Cardiac septum (tissue), 1 donor: ENCODE results near the gene COG5. TPM values are rescaled to one million over a fixed set of nuclear protein-coding genes. Genes with fewer than 3 reads are reported as not detected.

ENCODE experiments used
- DNase-seq: peaks from one replicate; pipeline ENCODE4 v3.0.0-alpha.2; 2020; ENCODE audit warnings: low spot score
- intact Hi-C: fragments of 100-400 bp; cut with DNase I; formaldehyde crosslinking; loops from one replicate; pipeline ENCODE4 v1.14.0; 2022
- total RNA-seq: library from RNA; stranded (reverse); fragmentation: NEBNext Ultra II Directional; extraction: Animal tissue kit (Norgen Biotek cat#: 25700); gene quantifications from one replicate; pipeline ENCODE4 v1.2.1, GENCODE V29; 2021
- donor health status: DM: no; HTN: no; CAD: no.

COG5 gene
- total RNA-seq, 1 donor from 2014 or later, result 43.9 TPM

- no peak for DNase-seq
- intact Hi-C loops, result no loop called here
Observed at GRCh38 chr7:107428642-107429041, 135.1 kb downstream of the COG5 start.

GRCh38 chr7:107427462-107427861 lies 136.3 kb downstream of the COG5 start:
- no peak for DNase-seq
- intact Hi-C loops, result no loop called here

GRCh38 chr7:107414198-107414597 lies 149.5 kb downstream of the COG5 start:
- DNase-seq, result no peak
- intact Hi-C loops, result no loop called here

GRCh38 chr7:107408349-107408748 lies 155.4 kb downstream of the COG5 start:
- no peak for DNase-seq
- intact Hi-C loops, result no loop called here

GRCh38 chr7:107405559-107405958 lies 158.2 kb downstream of the COG5 start:
- intact Hi-C loops, result no loop called here
- no peak for DNase-seq

- no peak for DNase-seq
- intact Hi-C loops, result no loop called here
Observed at GRCh38 chr7:107404740-107405537, 158.8 kb downstream of the COG5 start.

GRCh38 chr7:107398161-107398560 lies 165.6 kb downstream of the COG5 start:
- intact Hi-C loops, result no loop called here
- DNase-seq, result no peak

GRCh38 chr7:107396990-107397389 lies 166.7 kb downstream of the COG5 start:
- DNase-seq, result no peak
- intact Hi-C loops, result no loop called here

GRCh38 chr7:107396081-107396480 lies 167.6 kb downstream of the COG5 start:
- intact Hi-C loops, result no loop called here
- DNase-seq, result no peak

- no peak for DNase-seq
- intact Hi-C loops, result no loop called here
Observed at GRCh38 chr7:107394831-107395230, 168.9 kb downstream of the COG5 start.

- intact Hi-C loops, result no loop called here
- no peak for DNase-seq
Observed at GRCh38 chr7:107394276-107394675, 169.4 kb downstream of the COG5 start.

GRCh38 chr7:107392830-107393229 lies 170.9 kb downstream of the COG5 start:
- intact Hi-C loops, result no loop called here
- no peak for DNase-seq

GRCh38 chr7:107390916-107391315 lies 172.8 kb downstream of the COG5 start:
- intact Hi-C loops, result no loop called here
- no peak for DNase-seq

- intact Hi-C loops, result no loop called here
- DNase-seq, result no peak
Observed at GRCh38 chr7:107388604-107389003, 175.1 kb downstream of the COG5 start.

- DNase-seq, result no peak
- intact Hi-C loops, result no loop called here
Observed at GRCh38 chr7:107387573-107388219, 176.0 kb downstream of the COG5 start.

- DNase-seq, result no peak
- intact Hi-C loops, result no loop called here
Observed at GRCh38 chr7:107387128-107387527, 176.6 kb downstream of the COG5 start.

- no peak for DNase-seq
- intact Hi-C loops, result no loop called here
Observed at GRCh38 chr7:107386548-107387102, 177.1 kb downstream of the COG5 start.

GRCh38 chr7:107384025-107384424 lies 179.7 kb downstream of the COG5 start:
- intact Hi-C loops, result no loop called here
- no peak for DNase-seq

- intact Hi-C loops, result no loop called here
- DNase-seq, result no peak
Observed at GRCh38 chr7:107383203-107383602, 180.5 kb downstream of the COG5 start.

GRCh38 chr7:107381453-107381852 lies 182.3 kb downstream of the COG5 start:
- no peak for DNase-seq
- intact Hi-C loops, result no loop called here

- intact Hi-C loops, result loop anchor here (10.0 kb wide), 1 partner anchor 81 kb away; no protein-coding TSS in a partner anchor
- DNase-seq, result no peak
Observed at GRCh38 chr7:107373354-107373753, 190.4 kb downstream of the COG5 start.
